ENCODE measurements around the gene NRP1.

The NRP1 gene

GRCh38 chr10:33248638-33249037 is 85.8 kb downstream of the NRP1 start:
- H3K9me2 ChIP-seq (replicated peaks; ENCODE audit: control insufficient read depth, low read length): no peaks in the 10 kb centered on the region
- H3K4me3 ChIP-seq (ENCODE audit: low read length): no peak overlapping the region
- H3K4me1 ChIP-seq (ENCODE audit: control insufficient read depth, low read length): no peaks in the 10 kb centered on the region
- H3K9me3 ChIP-seq (ENCODE audit: control insufficient read depth, insufficient read depth, low read length): no peaks in the 10 kb centered on the region
- no peaks in the 10 kb centered on the region for H3K79me2 ChIP-seq (ENCODE audit: control insufficient read depth, low read length)
- H3K27ac ChIP-seq (ENCODE audit: low read depth, low read length): no peak overlapping the region
- H3K27me3 ChIP-seq (ENCODE audit: control insufficient read depth, low read length): no peaks in the 10 kb centered on the region
- H3K36me3 ChIP-seq (ENCODE audit: control insufficient read depth, low read length): no peaks in the 10 kb centered on the region
- H4K20me1 ChIP-seq (ENCODE audit: control insufficient read depth, insufficient read depth, low read depth, low read length): no peaks in the 10 kb centered on the region
- no peak overlapping the region for H3K4me2 ChIP-seq (ENCODE audit: low read length)
- TF ChIP-seq EZH2phosphoT487 (IDR thresholded peaks at IDR 0.05; ENCODE audit: borderline replicate concordance, low read length): no peak
- TF ChIP-seq CTCF (IDR thresholded peaks at IDR 0.05; ENCODE audit: low read depth, low read length, poor library complexity, severe bottlenecking): no peak
- no peaks in the 10 kb centered on the region for H3F3A ChIP-seq (ENCODE audit: control insufficient read depth, insufficient read depth)

- no peaks in the 10 kb centered on the region for H3K4me1 ChIP-seq (ENCODE audit: control insufficient read depth, low read length)
- H3K9me3 ChIP-seq (ENCODE audit: control insufficient read depth, insufficient read depth, low read length): no peaks in the 10 kb centered on the region
- no peak for TF ChIP-seq EZH2phosphoT487 (IDR thresholded peaks at IDR 0.05; ENCODE audit: borderline replicate concordance, low read length)
- TF ChIP-seq CTCF (IDR thresholded peaks at IDR 0.05; ENCODE audit: low read depth, low read length, poor library complexity, severe bottlenecking): no peak
- H4K20me1 ChIP-seq (ENCODE audit: control insufficient read depth, insufficient read depth, low read depth, low read length): no peaks in the 10 kb centered on the region
- no peaks in the 10 kb centered on the region for H3F3A ChIP-seq (ENCODE audit: control insufficient read depth, insufficient read depth)
- no peak overlapping the region for H3K4me2 ChIP-seq (ENCODE audit: low read length)
- no peaks in the 10 kb centered on the region for H3K27me3 ChIP-seq (ENCODE audit: control insufficient read depth, low read length)
- H3K4me3 ChIP-seq (ENCODE audit: low read length): no peak overlapping the region
- H3K79me2 ChIP-seq (ENCODE audit: control insufficient read depth, low read length): no peaks in the 10 kb centered on the region
- H3K9me2 ChIP-seq (replicated peaks; ENCODE audit: control insufficient read depth, low read length): no peaks in the 10 kb centered on the region
- H3K27ac ChIP-seq (ENCODE audit: low read depth, low read length): no peak overlapping the region
- H3K36me3 ChIP-seq (ENCODE audit: control insufficient read depth, low read length): no peaks in the 10 kb centered on the region
Observed at GRCh38 chr10:33247221-33247922, 87.1 kb downstream of the NRP1 start.

GRCh38 chr10:33245343-33245742 is 89.1 kb downstream of the NRP1 start:
- H4K20me1 ChIP-seq (ENCODE audit: control insufficient read depth, insufficient read depth, low read depth, low read length): no peaks in the 10 kb centered on the region
- H3K27me3 ChIP-seq (ENCODE audit: control insufficient read depth, low read length): no peaks in the 10 kb centered on the region
- H3K36me3 ChIP-seq (ENCODE audit: control insufficient read depth, low read length): no peaks in the 10 kb centered on the region
- H3K79me2 ChIP-seq (ENCODE audit: control insufficient read depth, low read length): no peaks in the 10 kb centered on the region
- H3K4me2 ChIP-seq (ENCODE audit: low read length): no peak overlapping the region
- H3K4me1 ChIP-seq (ENCODE audit: control insufficient read depth, low read length): no peaks in the 10 kb centered on the region
- no peak overlapping the region for H3K27ac ChIP-seq (ENCODE audit: low read depth, low read length)
- H3F3A ChIP-seq (ENCODE audit: control insufficient read depth, insufficient read depth): no peaks in the 10 kb centered on the region
- no peaks in the 10 kb centered on the region for H3K9me3 ChIP-seq (ENCODE audit: control insufficient read depth, insufficient read depth, low read length)
- H3K4me3 ChIP-seq (ENCODE audit: low read length): no peak overlapping the region
- no peaks in the 10 kb centered on the region for H3K9me2 ChIP-seq (replicated peaks; ENCODE audit: control insufficient read depth, low read length)
- TF ChIP-seq EZH2phosphoT487 (IDR thresholded peaks at IDR 0.05; ENCODE audit: borderline replicate concordance, low read length) (no peak), CTCF (IDR thresholded peaks at IDR 0.05; ENCODE audit: low read depth, low read length, poor library complexity, severe bottlenecking) (no peak)
